GM06990 (cell line): Measurements from ENCODE around the gene MORN4.

ENCODE experiments used
- DNase-seq: peaks from one replicate; pipeline ENCODE4 v3.0.0-alpha.2; 2011; ENCODE audit not compliant: insufficient read length; ENCODE audit errors: extremely low read depth
- H3K27me3 ChIP-seq: replicated peaks from 2 replicates; pipeline ENCODE4 v1.6.0; 2011; ENCODE audit warnings: low read length; ENCODE audit not compliant: control insufficient read depth, insufficient read depth
- H3K36me3 ChIP-seq: 2 replicates; pipeline ENCODE4 v1.5.1; 2011; ENCODE audit warnings: low read length; ENCODE audit not compliant: control insufficient read depth, insufficient read depth
- H3K4me3 ChIP-seq: replicated peaks from 2 replicates; pipeline ENCODE4 v1.5.1; 2011; ENCODE audit warnings: low read depth, mild to moderate bottlenecking, control low read depth, low read length
- TF ChIP-seq, protein P1 (sequence below): IDR thresholded peaks from 2 replicates; pipeline ENCODE4 v1.5.1; 2011; ENCODE audit warnings: low read length, control low read depth, mild to moderate bottlenecking, inconsistent platforms; ENCODE audit not compliant: insufficient read depth, poor library complexity, severe bottlenecking

MORN4 gene

GRCh38 chr10:97584798-97585438, 48.4 kb downstream of the MORN4 start:
- H3K4me3 ChIP-seq: no peak overlapping the region

DNA sequence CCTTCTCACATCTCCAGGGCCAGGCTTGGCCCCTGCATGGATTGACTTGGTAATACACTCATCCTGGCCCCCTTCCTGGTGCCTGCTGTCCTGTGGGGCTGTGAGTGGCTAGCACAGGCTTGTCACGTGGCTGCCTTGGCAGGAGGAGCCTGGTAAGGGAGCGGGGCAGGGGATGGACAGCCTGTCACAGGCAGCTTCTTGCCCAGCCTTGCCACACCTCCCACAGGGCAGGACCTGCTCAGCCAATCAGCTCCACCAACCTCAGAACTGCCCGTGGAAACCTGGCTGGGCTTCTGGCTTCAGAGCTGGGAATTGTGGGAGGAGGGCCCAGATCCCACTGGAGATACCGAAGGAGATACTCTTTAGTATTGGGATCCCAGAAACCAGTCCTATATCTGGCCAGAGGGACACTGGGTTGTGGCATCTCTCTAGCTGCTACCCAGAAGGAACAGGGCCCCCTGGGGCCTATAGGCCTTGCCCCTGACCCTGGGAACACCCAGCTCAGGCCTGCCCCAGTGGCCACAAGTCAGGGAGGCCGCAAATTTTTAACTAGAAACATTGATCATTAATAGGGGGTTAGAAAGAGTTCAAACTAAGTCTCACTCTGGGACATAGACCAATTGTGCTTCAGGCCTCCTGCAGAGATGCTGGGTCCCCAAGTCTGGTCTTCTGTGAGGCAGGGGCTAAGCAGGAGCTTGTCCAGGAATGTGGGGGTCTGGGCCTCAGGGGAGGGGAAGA, 49.1 kb downstream of the MORN4 start, which contains the start of gene HOGA1:
HOGA1 (plus strand) TSS at position 330 of the 738 bp plus-strand sequence; CDS start at position 645, 315 bp downstream.
- H3K36me3 ChIP-seq: no peaks in the 10 kb centered on the region
- no peaks in the 10 kb centered on the region for H3K27me3 ChIP-seq
- no peak for DNase-seq
- TF ChIP-seq, protein P1, sequence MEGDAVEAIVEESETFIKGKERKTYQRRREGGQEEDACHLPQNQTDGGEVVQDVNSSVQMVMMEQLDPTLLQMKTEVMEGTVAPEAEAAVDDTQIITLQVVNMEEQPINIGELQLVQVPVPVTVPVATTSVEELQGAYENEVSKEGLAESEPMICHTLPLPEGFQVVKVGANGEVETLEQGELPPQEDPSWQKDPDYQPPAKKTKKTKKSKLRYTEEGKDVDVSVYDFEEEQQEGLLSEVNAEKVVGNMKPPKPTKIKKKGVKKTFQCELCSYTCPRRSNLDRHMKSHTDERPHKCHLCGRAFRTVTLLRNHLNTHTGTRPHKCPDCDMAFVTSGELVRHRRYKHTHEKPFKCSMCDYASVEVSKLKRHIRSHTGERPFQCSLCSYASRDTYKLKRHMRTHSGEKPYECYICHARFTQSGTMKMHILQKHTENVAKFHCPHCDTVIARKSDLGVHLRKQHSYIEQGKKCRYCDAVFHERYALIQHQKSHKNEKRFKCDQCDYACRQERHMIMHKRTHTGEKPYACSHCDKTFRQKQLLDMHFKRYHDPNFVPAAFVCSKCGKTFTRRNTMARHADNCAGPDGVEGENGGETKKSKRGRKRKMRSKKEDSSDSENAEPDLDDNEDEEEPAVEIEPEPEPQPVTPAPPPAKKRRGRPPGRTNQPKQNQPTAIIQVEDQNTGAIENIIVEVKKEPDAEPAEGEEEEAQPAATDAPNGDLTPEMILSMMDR: no peak
- no peak within 1 kb of the TSS for H3K4me3 ChIP-seq

More at GRCh38 chr10:97584798-97585438, 48.4 kb downstream of the MORN4 start:
- Histone ChIP-seq H3K27me3 (no peaks in the 10 kb centered on the region), H3K36me3 (no peaks in the 10 kb centered on the region)
- TF ChIP-seq, protein P1: no peak
- no peak for DNase-seq

DNA sequence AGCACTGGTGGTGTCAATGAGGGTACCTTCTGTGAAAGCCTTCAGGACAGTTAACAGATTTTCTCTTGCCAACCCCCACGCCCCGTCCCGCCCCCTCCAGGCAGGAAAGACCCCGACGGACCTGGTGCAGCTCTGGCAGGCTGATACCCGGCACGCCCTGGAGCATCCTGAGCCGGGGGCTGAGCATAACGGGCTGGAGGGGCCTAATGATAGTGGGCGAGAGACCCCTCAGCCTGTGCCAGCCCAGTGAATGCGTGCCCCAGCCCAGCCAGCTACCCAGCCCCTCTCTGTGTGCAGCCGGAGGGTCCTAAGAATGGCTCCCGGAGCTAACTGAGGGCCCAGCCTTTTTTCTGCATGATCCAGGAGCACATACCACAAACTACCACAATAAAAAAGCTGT, 49.8 kb downstream of the MORN4 start:
- Histone ChIP-seq H3K36me3 (no peaks in the 10 kb centered on the region), H3K4me3 (no peak overlapping the region), H3K27me3 (no peaks in the 10 kb centered on the region)
- TF ChIP-seq, protein P1: no peak
- DNase-seq: no peak

DNA sequence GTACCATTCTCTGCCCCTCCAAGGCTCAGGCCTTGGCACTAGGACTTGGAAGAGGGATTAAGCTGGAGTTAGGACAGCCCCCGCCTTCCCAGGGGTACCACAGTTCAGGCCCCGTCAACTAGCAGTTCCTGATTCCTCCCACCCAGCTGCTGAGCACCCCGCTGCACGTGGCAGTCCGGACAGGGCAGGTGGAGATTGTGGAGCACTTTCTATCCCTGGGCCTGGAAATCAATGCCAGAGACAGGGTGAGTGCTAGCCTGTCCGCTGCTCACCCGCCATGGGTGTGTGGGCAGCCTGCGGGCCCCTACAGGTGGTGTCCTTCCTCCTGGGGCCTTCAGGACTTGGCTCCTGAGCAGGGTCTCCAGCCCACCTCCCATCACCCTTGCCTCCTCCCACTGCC, 51.1 kb downstream of the MORN4 start:
- no peak overlapping the region for H3K4me3 ChIP-seq
- no peaks in the 10 kb centered on the region for H3K27me3 ChIP-seq
- TF ChIP-seq, protein P1: no peak
- no peak for DNase-seq
- no peaks in the 10 kb centered on the region for H3K36me3 ChIP-seq

- DNase-seq: no peak
- TF ChIP-seq, protein P1: no peak
- no peaks in the 10 kb centered on the region for H3K27me3 ChIP-seq
- H3K4me3 ChIP-seq: no peak overlapping the region
- H3K36me3 ChIP-seq: no peaks in the 10 kb centered on the region
Observed at GRCh38 chr10:97580421-97581367, 52.6 kb downstream of the MORN4 start.
